ENCODE measurements around the gene XPC.

XPC gene

DNA sequence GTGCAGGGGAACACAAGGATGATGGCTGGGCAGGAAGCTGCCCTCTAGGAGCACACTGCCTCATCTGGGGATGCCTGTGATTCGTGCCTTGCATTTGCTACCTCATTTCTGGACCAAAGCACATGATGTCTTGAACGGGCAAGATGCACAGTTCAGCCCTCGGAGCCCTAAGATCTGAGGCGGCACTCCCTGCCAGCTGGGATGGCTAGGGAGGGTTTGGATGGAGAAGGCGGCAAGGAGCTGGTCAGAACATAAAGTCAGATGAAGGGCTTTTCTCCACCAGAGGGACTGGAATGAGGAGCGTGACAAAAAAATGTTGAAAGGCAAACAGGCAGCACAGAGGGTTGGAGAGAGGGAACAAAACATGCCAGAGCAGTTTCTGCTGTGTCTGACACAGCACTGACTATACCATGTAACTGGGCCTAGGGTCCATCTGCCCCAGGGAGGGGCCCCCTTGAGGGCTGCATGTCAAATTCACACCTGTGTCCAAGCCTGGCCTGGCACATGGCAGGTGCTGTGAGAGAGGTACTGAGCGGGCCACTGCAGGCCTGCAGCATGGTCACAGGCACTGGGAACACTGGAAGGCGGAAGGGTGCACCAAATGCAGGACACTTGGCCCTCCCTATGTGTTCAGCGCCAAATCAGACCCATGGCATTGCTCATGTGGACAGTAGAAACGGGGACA, 31.9 kb downstream of the XPC start:
- DNase-seq (ENCODE audit: low read depth): no peak

DNA sequence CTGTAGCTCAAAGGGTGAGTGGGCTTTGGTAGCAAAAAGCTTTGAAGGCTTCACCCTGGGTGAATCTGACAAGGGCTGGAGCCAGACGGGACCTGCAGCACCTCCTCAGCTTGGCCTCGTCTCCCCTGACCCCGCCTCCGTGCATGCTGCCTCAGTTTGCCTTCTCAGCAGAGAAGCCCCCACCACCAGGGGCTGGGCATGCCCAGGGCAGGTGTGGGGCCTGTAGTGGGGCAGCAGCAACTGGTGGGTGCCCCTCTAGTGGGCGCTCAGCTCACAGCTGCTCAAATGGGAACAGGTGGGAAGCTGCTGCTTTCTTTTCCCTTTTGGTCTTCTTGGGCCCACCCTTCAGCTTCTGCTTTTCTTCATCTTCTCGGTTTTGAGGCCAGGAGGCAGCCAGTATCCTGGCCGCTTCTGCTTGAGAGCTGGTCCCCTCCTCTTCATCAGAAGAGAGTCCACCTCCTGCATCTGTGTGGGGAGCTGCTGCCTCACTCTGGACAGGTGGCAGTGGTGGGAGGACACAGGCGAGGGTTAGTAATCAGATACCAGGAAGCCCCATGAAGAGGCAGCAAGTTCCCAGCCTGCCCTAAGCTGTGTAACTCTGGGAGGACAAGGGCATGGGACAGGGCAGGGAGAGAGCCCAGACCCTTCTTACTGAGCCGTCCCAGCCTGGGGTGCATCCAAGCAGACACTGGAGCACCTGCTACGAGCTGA, 32.6 kb downstream of the XPC start:
- DNase-seq (ENCODE audit: low read depth): no peak

DNA sequence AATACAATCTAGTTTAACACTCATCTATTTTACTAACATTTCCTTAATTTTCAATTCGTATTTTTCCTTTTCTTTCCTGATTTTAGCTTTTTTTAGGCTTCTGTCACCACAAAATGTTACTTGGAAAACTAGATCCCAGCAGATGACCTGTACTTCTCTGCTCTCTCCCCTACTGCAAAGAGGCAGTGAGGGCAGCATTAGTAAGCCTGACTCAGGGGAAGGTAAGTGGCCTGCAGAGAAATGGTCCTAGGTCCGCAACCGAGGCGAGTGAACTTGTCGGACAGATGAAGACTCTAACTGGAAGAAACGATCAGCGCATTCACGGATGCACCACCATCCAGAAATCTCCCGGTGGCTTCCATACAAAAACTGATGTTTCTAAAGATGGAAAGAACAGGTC, 33.2 kb downstream of the XPC start:
- no peak for DNase-seq (ENCODE audit: low read depth)

DNA sequence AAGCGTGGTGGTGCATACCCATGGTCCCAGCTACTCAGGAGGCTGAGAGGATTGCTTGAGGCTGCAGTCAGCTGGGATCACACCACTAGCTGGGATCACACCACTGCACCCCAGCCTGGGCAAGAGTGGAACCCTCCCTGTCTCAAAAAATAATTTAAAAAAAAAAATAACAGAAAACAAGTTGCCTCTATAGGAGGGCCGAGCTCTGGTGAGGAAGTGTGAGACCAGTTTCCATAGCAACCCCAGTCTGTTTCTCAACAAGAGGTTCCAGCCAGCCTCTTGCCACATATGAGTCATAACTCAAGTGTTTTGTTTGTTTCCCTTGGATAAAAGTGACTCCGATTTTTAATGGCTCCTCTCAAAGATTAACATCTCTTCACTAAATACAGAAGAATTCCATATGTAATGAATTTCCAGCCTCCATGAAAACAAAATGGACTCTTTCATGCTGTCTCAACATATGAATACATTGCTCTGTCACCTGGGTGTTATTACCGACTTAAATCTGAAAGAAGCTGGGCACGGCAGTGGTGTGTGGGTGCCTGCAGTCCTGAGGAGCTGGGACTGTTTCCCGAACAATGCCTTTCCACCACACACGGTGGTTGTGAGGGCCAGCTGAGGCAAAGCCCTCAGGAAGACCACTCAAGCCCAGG, 33.9 kb downstream of the XPC start:
- peak; percentile 34 for DNase-seq (ENCODE audit: low read depth)

DNA sequence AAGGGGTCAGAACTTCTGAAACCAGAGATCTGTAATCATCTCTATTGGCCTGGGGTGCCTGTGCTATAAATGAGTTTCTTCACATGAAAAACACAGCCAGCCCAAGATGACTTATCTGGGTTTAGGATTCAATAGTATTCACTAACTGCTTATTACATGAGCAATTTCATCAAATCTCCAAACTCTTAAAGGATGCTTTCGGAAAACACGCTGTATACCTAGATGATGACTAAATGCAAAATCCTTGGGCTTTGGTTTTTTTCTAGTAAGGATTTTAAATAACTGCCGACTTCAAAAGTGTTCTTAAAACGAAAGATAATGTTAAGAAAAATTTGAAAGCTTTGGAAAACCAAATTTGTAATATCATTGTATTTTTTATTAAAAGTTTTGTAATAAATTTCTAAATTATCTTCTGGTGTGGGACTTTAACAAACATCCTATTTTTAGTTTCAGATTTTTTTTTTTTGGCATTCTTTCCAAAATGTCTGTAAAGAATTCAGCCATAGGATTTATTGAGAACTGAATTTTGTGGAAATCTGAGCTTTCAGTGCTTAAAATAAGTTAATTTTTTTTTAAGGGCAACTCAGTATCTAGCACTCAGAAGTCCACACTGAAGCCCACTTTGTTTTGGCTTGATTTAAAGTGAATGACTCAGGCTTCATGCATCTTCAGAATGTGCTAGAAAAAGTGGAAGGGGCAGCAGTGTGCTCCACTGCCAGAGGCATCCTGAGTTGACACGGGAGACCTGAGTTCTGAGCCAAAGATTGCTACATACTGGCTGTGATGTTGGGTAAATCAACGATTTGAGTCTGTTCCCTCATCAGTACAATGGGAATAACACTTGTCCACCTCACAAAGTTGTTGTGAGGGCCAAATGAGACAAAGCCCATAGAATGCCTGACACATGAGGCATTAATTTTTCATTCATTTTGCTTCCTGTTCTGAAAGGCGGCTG, 34.9 kb downstream of the XPC start:
- DNase-seq (ENCODE audit: low read depth): no peak

DNA sequence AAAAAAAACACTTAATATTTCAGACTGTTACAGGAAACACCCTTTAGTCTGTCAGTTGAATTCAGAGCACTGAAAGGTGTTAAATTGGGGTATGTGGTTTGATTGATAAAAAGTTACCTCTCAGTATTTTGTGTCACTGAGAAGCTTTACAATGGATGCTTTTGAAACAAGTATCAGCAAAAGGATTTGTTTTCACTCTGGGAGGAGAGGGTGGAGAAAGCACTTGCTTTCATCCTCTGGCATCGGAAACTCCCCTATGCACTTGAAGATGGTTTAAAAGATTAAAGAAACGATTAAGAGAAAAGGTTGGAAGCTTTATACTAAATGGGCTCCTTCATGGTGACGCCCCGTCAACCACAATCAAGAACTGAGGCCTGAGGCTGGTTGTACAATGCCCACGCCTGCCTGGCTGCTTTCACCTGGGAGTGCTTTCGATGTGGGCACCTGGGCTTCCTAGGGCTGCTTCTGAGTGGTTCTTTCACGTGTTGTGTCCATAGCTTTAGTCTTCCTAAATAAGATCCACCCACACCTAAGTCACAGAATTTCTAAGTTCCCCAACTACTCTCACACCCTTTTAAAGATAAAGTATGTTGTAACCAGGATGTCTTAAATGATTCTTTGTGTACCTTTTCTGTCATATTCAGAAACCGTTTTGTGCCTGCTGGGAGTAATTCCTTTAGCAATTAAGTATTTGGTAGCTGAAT, 35.7 kb downstream of the XPC start:
- peak; percentile 29 for DNase-seq (ENCODE audit: low read depth)

DNA sequence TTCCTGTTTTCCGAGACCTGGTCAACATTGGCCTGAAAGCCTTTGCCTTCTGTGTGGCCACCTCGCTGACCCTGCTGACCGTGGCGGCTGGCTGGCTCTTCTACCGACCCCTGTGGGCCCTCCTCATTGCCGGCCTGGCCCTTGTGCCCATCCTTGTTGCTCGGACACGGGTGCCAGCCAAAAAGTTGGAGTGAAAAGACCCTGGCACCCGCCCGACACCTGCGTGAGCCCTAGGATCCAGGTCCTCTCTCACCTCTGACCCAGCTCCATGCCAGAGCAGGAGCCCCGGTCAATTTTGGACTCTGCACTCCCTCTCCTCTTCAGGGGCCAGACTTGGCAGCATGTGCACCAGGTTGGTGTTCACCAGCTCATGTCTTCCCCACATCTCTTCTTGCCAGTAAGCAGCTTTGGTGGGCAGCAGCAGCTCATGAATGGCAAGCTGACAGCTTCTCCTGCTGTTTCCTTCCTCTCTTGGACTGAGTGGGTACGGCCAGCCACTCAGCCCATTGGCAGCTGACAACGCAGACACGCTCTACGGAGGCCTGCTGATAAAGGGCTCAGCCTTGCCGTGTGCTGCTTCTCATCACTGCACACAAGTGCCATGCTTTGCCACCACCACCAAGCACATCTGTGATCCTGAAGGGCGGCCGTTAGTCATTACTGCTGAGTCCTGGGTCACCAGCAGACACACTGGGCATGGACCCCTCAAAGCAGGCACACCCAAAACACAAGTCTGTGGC, 36.6 kb downstream of the XPC start:
- DNase-seq (ENCODE audit: low read depth): no peak

DNA sequence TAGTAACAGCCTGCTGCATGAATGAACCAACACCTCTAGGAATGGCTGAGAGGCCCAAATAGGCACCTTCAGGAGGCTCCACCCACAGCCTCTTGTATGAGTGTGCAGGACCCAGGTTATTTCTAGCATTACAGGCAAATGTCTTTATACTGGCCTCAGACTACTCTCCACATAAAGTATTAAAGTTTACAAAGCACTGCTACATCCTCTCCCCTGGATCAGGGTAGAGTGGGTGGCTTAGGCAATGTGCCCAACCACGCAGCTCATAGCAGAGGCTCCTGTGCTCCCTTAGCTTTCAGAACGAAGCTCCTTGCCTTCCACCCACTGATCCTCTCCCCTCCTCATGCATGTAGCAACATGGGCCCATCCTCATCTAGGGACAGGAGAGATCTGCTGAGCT, 37.3 kb downstream of the XPC start:
- DNase-seq (ENCODE audit: low read depth): no peak

DNA sequence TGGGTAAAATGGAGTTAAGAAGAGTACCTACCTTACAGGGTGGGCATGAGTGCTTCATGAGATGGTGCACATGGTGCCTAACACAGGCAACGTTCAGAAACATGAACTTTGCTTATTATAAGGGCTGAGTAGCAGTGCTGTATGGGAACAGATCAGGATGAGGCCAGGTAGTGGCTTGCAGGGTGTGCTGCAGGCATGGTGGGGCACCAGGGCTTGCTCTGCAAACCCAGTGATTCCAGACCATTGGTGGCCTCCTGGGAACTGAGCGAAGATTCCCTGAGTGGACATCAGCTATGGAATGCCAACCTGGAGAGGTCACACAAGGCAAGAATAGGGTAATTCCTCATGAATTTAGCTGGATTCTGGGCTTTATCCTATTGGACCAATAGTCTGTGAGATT, 37.7 kb downstream of the XPC start:
- DNase-seq (ENCODE audit: low read depth): no peak

DNA sequence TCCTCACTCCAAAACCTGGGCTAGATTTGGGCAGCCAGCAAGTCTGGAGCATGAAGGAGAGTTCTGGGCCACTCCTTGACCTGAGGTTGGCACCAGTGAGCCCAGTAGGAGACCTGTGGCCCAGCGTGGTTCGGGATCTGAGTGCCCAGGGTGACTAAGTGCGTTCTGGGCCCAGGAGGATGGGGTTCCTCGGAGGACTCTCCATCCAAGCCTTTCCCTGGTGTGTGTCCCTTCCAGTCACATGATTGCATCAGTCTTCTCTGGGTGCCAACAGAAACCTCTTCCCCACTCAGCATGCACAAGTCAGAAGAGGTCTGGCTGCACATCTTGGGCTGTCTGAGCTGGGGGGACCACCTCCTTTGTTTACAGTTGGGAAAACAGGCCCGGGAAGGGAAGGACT, 38.6 kb downstream of the XPC start:
- DNase-seq (ENCODE audit: low read depth): no peak

DNA sequence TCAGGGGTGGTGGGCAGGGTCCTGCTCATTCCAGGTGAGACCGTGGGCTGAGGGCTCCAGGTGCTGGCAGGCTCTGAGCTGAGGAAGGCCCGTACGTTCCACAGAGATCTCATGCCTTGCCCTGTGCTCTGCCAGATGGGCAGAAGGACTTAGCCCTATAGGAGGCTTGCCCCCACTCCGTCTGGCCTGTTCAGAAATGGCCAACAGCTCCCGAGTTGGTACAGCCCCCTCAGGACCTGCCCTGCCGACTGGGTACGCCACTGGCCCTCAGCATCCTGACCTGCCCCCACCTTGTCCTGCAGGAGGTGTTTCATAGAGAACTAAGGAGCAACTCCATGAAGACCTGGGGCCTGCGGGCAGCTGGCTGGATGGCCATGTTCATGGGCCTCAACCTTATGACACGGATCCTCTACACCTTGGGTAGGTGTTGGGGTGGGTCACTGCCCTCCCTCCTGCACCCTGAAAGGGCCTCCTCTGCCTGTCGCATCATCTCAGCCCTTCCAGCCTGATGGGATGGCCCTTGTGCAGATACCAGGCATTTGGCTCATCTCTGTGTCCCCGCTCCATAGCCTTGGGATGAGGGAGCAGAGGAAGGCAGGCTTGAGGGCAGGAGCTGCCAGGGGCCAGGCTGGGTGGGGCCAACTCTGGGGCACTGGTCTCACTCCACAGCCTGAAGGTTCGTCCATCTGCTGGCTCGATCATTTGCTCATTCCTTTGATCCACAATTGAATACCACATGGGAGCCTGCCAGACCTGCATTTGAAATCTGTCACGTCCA, 39.3 kb downstream of the XPC start:
- no peak for DNase-seq (ENCODE audit: low read depth)

DNA sequence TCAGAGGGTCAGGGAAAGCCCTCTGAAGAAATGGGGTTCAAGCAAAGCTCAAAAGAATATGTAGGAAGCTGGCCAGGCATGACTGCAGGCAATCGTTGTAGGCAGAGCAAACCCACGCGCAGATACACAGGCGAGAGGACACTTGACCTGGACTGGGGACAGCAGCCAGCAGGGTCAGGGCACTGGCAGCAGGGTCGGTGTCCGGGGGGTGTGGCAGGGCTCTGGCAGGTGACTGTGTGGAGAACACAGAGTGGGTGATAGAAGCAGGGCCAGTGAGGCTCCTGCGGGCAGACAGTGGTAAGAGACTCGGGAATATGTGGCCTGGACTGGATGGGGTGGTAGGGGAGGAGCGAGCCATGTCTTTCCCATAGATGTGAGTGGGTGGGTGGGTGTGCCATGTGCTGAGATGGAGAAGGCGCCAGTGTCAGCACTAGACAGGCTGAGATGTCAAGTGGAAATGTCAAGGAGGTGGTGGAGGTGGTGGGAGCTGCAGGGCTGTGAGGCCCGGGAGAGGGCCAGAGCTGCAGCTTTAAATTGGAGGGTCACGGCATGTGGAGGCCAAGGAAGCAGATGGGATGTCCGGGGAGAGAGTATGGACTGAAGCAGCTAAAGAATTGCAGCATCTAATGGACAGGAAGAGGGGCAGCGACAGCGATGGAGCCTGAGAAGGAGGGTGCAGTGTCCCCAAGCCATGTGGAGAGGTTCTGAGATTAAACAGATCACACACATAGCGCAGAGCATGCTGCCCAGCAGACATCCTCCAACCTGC, 40.1 kb downstream of the XPC start:
- DNase-seq (ENCODE audit: low read depth): no peak

DNA sequence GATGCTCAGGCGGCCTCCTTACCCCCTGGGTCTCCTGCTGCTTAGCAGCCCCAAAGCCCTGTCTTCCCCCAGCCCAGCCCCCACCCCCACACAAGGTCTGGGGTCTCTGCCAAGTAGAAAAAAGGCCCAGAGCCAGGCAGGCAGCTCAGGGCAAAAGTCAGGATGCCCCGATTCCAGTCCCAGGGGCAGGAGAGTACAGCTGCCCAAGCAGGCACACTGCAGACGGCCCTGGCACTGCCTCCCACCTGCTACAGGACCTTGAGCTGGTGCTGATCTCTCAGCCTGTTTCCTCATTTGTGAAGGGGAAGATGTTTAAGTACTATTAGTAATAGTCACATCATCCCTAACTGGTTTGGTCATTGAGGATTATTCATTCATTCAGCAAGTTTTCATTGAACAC, 41.0 kb downstream of the XPC start:
- DNase-seq (ENCODE audit: low read depth): no peak

DNA sequence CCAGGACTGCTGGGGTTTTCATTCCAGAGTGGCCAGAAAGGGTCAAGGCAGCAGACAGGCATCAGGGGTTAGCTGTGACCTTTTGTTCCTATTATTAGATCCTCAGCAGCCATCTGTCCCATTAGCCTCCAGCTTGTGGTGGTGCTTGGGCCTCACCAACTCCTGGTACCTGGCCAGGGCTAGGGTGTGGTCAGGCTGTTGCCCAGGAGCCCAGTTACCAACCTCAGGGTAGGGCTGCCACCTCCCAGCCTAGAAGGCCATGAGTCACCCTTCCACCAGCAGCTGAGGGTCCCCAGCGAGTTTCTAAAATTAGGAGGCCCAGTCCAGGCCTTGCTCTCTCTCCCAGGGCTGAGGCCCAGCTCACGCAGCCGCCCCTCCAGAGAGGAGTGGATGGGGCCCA, 41.4 kb downstream of the XPC start:
- DNase-seq (ENCODE audit: low read depth): no peak

DNA sequence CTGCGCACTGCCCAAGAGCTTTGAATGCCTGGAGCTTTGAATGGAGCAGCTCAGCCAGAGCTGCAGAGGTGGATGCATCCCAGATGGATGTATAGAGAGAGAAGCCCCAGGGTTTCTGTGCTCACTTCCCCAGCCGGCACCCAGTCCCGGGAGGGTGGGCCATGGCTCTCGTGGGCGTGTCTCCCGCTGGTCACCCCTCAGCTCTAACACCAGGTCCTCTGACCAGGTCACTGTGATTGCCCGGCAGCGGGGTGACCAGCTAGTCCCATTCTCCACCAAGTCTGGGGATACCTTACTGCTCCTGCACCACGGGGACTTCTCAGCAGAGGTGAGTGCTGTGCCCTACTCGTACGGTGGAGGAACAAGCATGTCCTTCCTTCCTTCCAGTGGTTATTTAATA, 42.8 kb downstream of the XPC start:
- DNase-seq (ENCODE audit: low read depth): no peak

DNA sequence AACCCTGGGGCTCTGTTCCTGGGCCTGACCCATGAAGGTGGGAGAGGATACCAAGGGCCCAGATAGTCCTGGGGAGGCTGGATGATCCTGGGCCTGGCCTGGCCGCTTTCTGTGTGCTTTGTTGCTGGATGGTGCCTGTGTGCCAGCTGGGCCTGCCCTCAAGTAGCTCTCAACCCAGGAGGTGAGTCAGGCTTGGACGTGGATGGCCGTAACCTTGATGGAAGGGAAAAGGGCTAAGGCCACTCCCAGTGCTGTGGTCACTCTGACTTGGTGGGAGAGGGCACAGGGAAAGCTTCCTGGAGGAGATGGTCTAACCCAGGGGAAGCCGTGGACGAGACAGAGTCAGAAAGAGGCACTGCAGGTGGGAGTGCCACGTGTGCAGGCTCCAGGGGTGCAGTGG, 44.1 kb downstream of the XPC start:
- no peak for DNase-seq (ENCODE audit: low read depth)

DNA sequence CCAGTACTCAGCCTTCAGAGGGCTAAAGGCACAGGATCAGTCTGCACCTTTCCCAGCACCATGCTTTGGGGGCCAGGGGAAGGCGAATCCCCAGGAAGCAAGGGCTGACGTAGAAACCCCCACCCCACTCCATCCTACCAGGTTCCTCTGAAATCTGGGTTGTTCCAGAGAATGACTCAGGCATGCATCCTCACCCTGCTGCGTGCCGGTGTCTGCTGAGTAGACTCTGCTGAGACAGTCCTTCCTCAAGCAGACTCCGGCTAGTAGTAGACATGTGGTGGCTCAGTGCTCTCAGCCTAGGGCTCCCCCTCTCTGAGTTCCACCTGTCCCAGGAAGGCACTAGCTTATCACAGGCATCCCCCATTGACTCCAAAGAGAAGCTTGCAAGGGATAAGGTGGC, 44.5 kb downstream of the XPC start:
- DNase-seq (ENCODE audit: low read depth): no peak

DNA sequence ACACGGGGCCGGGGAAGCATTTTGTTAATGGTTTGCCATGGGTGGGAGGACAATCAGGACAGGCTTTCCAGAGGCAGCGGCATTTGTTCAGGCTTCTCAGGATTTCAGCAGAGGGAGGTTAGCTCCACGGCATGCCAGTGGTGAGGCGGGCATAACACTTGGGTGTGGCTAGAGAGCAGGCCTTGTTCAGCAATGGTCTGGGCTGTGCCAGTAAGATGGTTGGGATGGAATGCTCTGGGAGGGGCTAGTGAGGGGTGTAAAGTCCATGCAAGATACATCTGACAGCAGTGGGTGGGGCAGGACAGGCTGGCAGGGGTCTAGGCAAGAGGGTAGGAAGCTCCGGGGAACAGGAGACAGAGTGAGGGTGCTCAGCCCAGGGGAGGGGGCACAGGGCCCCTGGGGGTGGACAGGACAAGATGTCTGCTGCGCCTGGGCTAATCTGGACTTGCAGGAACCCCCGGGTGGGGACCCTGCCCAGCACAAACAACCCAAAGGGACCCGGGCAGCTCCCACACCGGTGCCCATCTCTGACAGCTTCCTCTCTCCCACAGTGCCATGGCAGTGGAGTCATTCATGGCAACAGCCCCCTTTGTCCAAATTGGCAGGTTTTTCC, 45.1 kb downstream of the XPC start:
- DNase-seq (ENCODE audit: low read depth): no peak

DNA sequence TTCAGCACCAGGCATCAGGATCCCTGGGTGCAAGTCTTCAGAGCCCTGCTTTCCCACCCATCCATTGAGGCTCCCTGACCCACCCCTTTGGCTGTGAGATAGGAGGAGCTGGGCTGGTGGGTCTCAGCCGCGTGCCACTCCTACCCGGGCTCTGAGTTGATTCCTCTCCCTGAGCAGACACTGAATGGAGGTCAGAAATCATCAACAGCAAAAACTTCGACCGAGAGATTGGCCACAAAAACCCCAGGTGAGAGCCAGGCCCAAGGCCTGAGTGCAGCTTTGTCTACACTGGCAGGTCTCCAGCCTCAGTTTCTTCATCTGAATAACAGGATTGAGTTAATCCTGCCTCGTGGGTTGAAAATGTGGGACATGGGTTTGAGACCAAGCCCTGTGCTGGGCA, 45.7 kb downstream of the XPC start:
- no peak for DNase-seq (ENCODE audit: low read depth)

Measured in stimulated activated CD8-positive, alpha-beta memory T cell treated with anti-CD3 and anti-CD28 coated beads, Interleukin-12 subunit alpha, Interleukin-12 subunit beta, amount 100 ng/mL, for 4 hours (primary cell).